Hepatocyte (in vitro differentiated cells): ENCODE measurements around the gene SENP1.

Experiments
- CTCF ChIP-seq: fragments of 200-600 bp; sonication (generic); IDR thresholded peaks from 2 replicates; pipeline ENCODE4 v1.5.1; 2016; ENCODE audit warnings: antibody characterized with exemption, mild to moderate bottlenecking; ENCODE audit not compliant: poor library complexity
- EZH2 ChIP-seq: fragments of 200-600 bp; sonication (generic); IDR thresholded peaks from 2 replicates; pipeline ENCODE4 v1.6.1; 2016; ENCODE audit warnings: antibody characterized with exemption, mild to moderate bottlenecking, borderline replicate concordance
- EZH2phosphoT487 ChIP-seq: fragments of 200-600 bp; sonication (generic); IDR thresholded peaks from one replicate; pipeline ENCODE4 v1.6.1; 2018; ENCODE audit warnings: antibody characterized with exemption, mild to moderate bottlenecking, low read depth, moderate library complexity; ENCODE audit not compliant: unreplicated experiment, severe bottlenecking

- no peak for TF ChIP-seq CTCF
- no peak for TF ChIP-seq EZH2
- TF ChIP-seq EZH2phosphoT487: no peak
These were observed 52.8 kb downstream of the SENP1 start for GRCh38 chr12:48053122-48053521.
